ENCODE results near the gene SH3TC1.

The SH3TC1 gene

GRCh38 chr4:8236106-8236919 is 37.2 kb downstream of the SH3TC1 start:
- no peaks in the 10 kb centered on the region for H3K9me2 ChIP-seq (replicated peaks; ENCODE audit: insufficient read depth, low read length)
- H3K79me2 ChIP-seq (ENCODE audit: insufficient read depth, low read length), result no peaks in the 10 kb centered on the region
- H2AFZ ChIP-seq (ENCODE audit: low read depth, low read length, severe bottlenecking), result no peak overlapping the region
- H3K9ac ChIP-seq (ENCODE audit: low read length), result no peak overlapping the region
- no peaks in the 10 kb centered on the region for H3K36me3 ChIP-seq (ENCODE audit: low read length)
- H3K4me3 ChIP-seq (ENCODE audit: insufficient read depth, low read length, poor library complexity, severe bottlenecking), result no peak overlapping the region
- no peak overlapping the region for H3K27ac ChIP-seq (ENCODE audit: low read depth, low read length)
- no peaks in the 10 kb centered on the region for H3F3A ChIP-seq (ENCODE audit: insufficient read depth)
- no peaks in the 10 kb centered on the region for H4K20me1 ChIP-seq (ENCODE audit: low read depth, low read length)
- TF ChIP-seq EZH2phosphoT487 (conservative IDR thresholded peaks at IDR 0.05; ENCODE audit: low read length) (no peak), CTCF (IDR thresholded peaks at IDR 0.05; ENCODE audit: insufficient read depth, low read length, poor library complexity, severe bottlenecking) (no peak)
- no peaks in the 10 kb centered on the region for H3K27me3 ChIP-seq (ENCODE audit: low read length)
- no peak overlapping the region for H3K4me2 ChIP-seq (ENCODE audit: low read depth, low read length, poor library complexity, severe bottlenecking)
- H3K9me3 ChIP-seq (ENCODE audit: insufficient read depth, low read length), result no peaks in the 10 kb centered on the region

- no peak overlapping the region for H2AFZ ChIP-seq (ENCODE audit: low read depth, low read length, severe bottlenecking)
- H3K27me3 ChIP-seq (ENCODE audit: low read length), result no peaks in the 10 kb centered on the region
- H3K36me3 ChIP-seq (ENCODE audit: low read length), result no peaks in the 10 kb centered on the region
- H3K4me2 ChIP-seq (ENCODE audit: low read depth, low read length, poor library complexity, severe bottlenecking), result no peak overlapping the region
- H3K79me2 ChIP-seq (ENCODE audit: insufficient read depth, low read length), result no peaks in the 10 kb centered on the region
- TF ChIP-seq CTCF (IDR thresholded peaks at IDR 0.05; ENCODE audit: insufficient read depth, low read length, poor library complexity, severe bottlenecking) (no peak), EZH2phosphoT487 (conservative IDR thresholded peaks at IDR 0.05; ENCODE audit: low read length) (no peak)
- H3K9ac ChIP-seq (ENCODE audit: low read length), result no peak overlapping the region
- H4K20me1 ChIP-seq (ENCODE audit: low read depth, low read length), result no peaks in the 10 kb centered on the region
- H3K9me3 ChIP-seq (ENCODE audit: insufficient read depth, low read length), result no peaks in the 10 kb centered on the region
- no peaks in the 10 kb centered on the region for H3K9me2 ChIP-seq (replicated peaks; ENCODE audit: insufficient read depth, low read length)
- H3K27ac ChIP-seq (ENCODE audit: low read depth, low read length), result no peak overlapping the region
- H3F3A ChIP-seq (ENCODE audit: insufficient read depth), result no peaks in the 10 kb centered on the region
- H3K4me3 ChIP-seq (ENCODE audit: insufficient read depth, low read length, poor library complexity, severe bottlenecking), result no peak overlapping the region
Observed at GRCh38 chr4:8236920-8237195, 37.8 kb downstream of the SH3TC1 start.

- Histone ChIP-seq H2AFZ (ENCODE audit: low read depth, low read length, severe bottlenecking) (no peak overlapping the region), H3K9me2 (replicated peaks; ENCODE audit: insufficient read depth, low read length) (no peaks in the 10 kb centered on the region), H3K4me2 (ENCODE audit: low read depth, low read length, poor library complexity, severe bottlenecking) (no peak overlapping the region), H3F3A (ENCODE audit: insufficient read depth) (no peaks in the 10 kb centered on the region), H3K27ac (ENCODE audit: low read depth, low read length) (no peak overlapping the region), H3K36me3 (ENCODE audit: low read length) (no peaks in the 10 kb centered on the region), H3K27me3 (ENCODE audit: low read length) (no peaks in the 10 kb centered on the region), H3K4me3 (ENCODE audit: insufficient read depth, low read length, poor library complexity, severe bottlenecking) (no peak overlapping the region), H4K20me1 (ENCODE audit: low read depth, low read length) (no peaks in the 10 kb centered on the region), H3K9me3 (ENCODE audit: insufficient read depth, low read length) (no peaks in the 10 kb centered on the region), H3K9ac (ENCODE audit: low read length) (no peak overlapping the region), H3K79me2 (ENCODE audit: insufficient read depth, low read length) (no peaks in the 10 kb centered on the region)
- no peak for TF ChIP-seq EZH2phosphoT487 (conservative IDR thresholded peaks at IDR 0.05; ENCODE audit: low read length)
- no peak for TF ChIP-seq CTCF (IDR thresholded peaks at IDR 0.05; ENCODE audit: insufficient read depth, low read length, poor library complexity, severe bottlenecking)
Observed at GRCh38 chr4:8237256-8237989, 38.3 kb downstream of the SH3TC1 start.

Data from SU-DHL-6 (cell line).